ENCODE results near the gene TUBGCP6. TPM values are rescaled to one million over a fixed set of nuclear protein-coding genes. Genes with fewer than 3 reads are reported as not detected.
A peak's percentile ranks its signal among the peaks of the same experiment; 100 is the strongest.

Gene TUBGCP6
- polyA plus RNA-seq, 1 donor from 2014 or later = 74.5 TPM

GRCh38 chr22:50250249-50250554, 5.4 kb upstream of the TUBGCP6 start:
- TF ChIP-seq REST (IDR thresholded peaks at IDR 0.05; ENCODE audit: borderline replicate concordance) (no peak), EZH2 (IDR thresholded peaks at IDR 0.05; ENCODE audit: borderline replicate concordance, insufficient read depth, low read length, poor library complexity, severe bottlenecking) (no peak), EP300 (conservative IDR thresholded peaks at IDR 0.05; ENCODE audit: poor library complexity, severe bottlenecking) (no peak), CTCF (IDR thresholded peaks at IDR 0.05; ENCODE audit: poor library complexity, severe bottlenecking) (no peak), MXI1 (conservative IDR thresholded peaks at IDR 0.05; ENCODE audit: poor library complexity, severe bottlenecking) (no peak), SMC3 (conservative IDR thresholded peaks at IDR 0.05; ENCODE audit: poor library complexity) (no peak), RAD21 (conservative IDR thresholded peaks at IDR 0.05) (no peak), POLR2AphosphoS5 (IDR thresholded peaks at IDR 0.05) (no peak), TAF1 (IDR thresholded peaks at IDR 0.05; ENCODE audit: low read depth) (no peak)
- Histone ChIP-seq H3F3A (ENCODE audit: insufficient read depth, low read length, poor library complexity, severe bottlenecking) (no peaks in the 10 kb centered on the region), H3K4me2 (ENCODE audit: low read length) (no peak overlapping the region), H2AFZ (ENCODE audit: low read depth, low read length) (no peak overlapping the region), H3K9me2 (ENCODE audit: insufficient read depth, low read length) (no peaks in the 10 kb centered on the region), H3K27ac (ENCODE audit: low read length) (no peak overlapping the region), H3K4me3 (ENCODE audit: low read length) (peak overlapping the region; percentile 75), H3K9ac (ENCODE audit: low read length) (peak overlapping the region; percentile 71), H4K20me1 (ENCODE audit: insufficient read depth) (no peaks in the 10 kb centered on the region), H3K79me2 (replicated peaks; ENCODE audit: insufficient read depth, low read length) (no peaks in the 10 kb centered on the region), H3K36me3 (ENCODE audit: insufficient read depth, low read length) (no peaks in the 10 kb centered on the region), H3K9me3 (ENCODE audit: low read length) (no peaks in the 10 kb centered on the region), H3K27me3 (ENCODE audit: insufficient read depth, low read depth, low read length) (no peaks in the 10 kb centered on the region)

- H4K20me1 ChIP-seq (ENCODE audit: insufficient read depth) = no peaks in the 10 kb centered on the region
- no peak overlapping the region for H3K4me2 ChIP-seq (ENCODE audit: low read length)
- no peaks in the 10 kb centered on the region for H3K79me2 ChIP-seq (replicated peaks; ENCODE audit: insufficient read depth, low read length)
- H3K27ac ChIP-seq (ENCODE audit: low read length) = no peak overlapping the region
- no peaks in the 10 kb centered on the region for H3K9me3 ChIP-seq (ENCODE audit: low read length)
- TF ChIP-seq POLR2AphosphoS5 (IDR thresholded peaks at IDR 0.05) (no peak), EP300 (conservative IDR thresholded peaks at IDR 0.05; ENCODE audit: poor library complexity, severe bottlenecking) (no peak), SMC3 (conservative IDR thresholded peaks at IDR 0.05; ENCODE audit: poor library complexity) (no peak), CTCF (IDR thresholded peaks at IDR 0.05; ENCODE audit: poor library complexity, severe bottlenecking) (no peak), RAD21 (conservative IDR thresholded peaks at IDR 0.05) (no peak), REST (IDR thresholded peaks at IDR 0.05; ENCODE audit: borderline replicate concordance) (no peak), MXI1 (conservative IDR thresholded peaks at IDR 0.05; ENCODE audit: poor library complexity, severe bottlenecking) (no peak), EZH2 (IDR thresholded peaks at IDR 0.05; ENCODE audit: borderline replicate concordance, insufficient read depth, low read length, poor library complexity, severe bottlenecking) (no peak), TAF1 (IDR thresholded peaks at IDR 0.05; ENCODE audit: low read depth) (no peak)
- H3K9me2 ChIP-seq (ENCODE audit: insufficient read depth, low read length) = no peaks in the 10 kb centered on the region
- H3K36me3 ChIP-seq (ENCODE audit: insufficient read depth, low read length) = no peaks in the 10 kb centered on the region
- peak overlapping the region; percentile 71 for H3K9ac ChIP-seq (ENCODE audit: low read length)
- no peak overlapping the region for H2AFZ ChIP-seq (ENCODE audit: low read depth, low read length)
- H3K4me3 ChIP-seq (ENCODE audit: low read length) = peak overlapping the region; percentile 75
- H3F3A ChIP-seq (ENCODE audit: insufficient read depth, low read length, poor library complexity, severe bottlenecking) = no peaks in the 10 kb centered on the region
- H3K27me3 ChIP-seq (ENCODE audit: insufficient read depth, low read depth, low read length) = no peaks in the 10 kb centered on the region
Measured at GRCh38 chr22:50249341-50250248, 4.8 kb upstream of the TUBGCP6 start.

Measured in neural cell (in vitro differentiated cells).